Breast epithelium (tissue), 4 donors: ENCODE results near the gene MOGAT2. TPM values are rescaled to one million over a fixed set of nuclear protein-coding genes. Genes with fewer than 3 reads are reported as not detected.

Experiments
- DNase-seq, 2 donors: peaks; one replicate each; pipeline ENCODE4 v3.0.0-alpha.2; 2019; ENCODE audit warnings: low spot score in 2 of 2
- H3K27ac ChIP-seq, 2 donors: fragments of 200-600 bp; sonication (generic) in 1 of 2; one replicate each; pipeline ENCODE4 v1.5.1; 2016 to 2019; ENCODE audit warnings: mild to moderate bottlenecking in 1 of 2
- H3K27me3 ChIP-seq, 2 donors: fragments of 200-600 bp; sonication (generic) in 1 of 2; one replicate each; pipeline versions ENCODE4 v1.5.1 to v1.6.0; 2017 to 2019; ENCODE audit warnings: control low read depth in 1 of 2, mild to moderate bottlenecking in 1 of 2
- H3K36me3 ChIP-seq: fragments of 200-600 bp; one replicate; pipeline ENCODE4 v1.5.1; 2019
- H3K4me1 ChIP-seq, 2 donors: fragments of 200-600 bp; sonication (generic); one replicate each; pipeline ENCODE4 v1.5.1; 2016 to 2019; ENCODE audit warnings: control low read depth in 1 of 2
- H3K4me3 ChIP-seq, 3 donors: fragments of 200-600 bp; sonication (generic); 1 replicate in 2 of 3; 2 replicates in 1 of 3; pipeline ENCODE4 v1.5.1; 2016 to 2019; ENCODE audit warnings: mild to moderate bottlenecking in 3 of 3, moderate library complexity in 2 of 3
- H3K9me3 ChIP-seq, 2 donors: fragments of 200-600 bp; sonication (generic) in 1 of 2; one replicate each; pipeline ENCODE4 v1.5.1; 2016 to 2019; ENCODE audit warnings: control low read depth in 1 of 2
- CTCF ChIP-seq, 3 donors: fragments of 450-650 bp; IDR thresholded peaks; one replicate each; pipeline ENCODE4 v1.5.1; 2016 to 2017; ENCODE audit warnings: antibody characterized with exemption in 3 of 3, mild to moderate bottlenecking in 3 of 3, moderate library complexity in 3 of 3
- POLR2A ChIP-seq: fragments of 450-650 bp; IDR thresholded peaks from one replicate; pipeline ENCODE4 v1.6.1; 2016; ENCODE audit warnings: antibody characterized with exemption, mild to moderate bottlenecking, moderate library complexity
- POLR2AphosphoS5 ChIP-seq, 3 donors: sonication (generic); formaldehyde crosslinking; IDR thresholded peaks; one replicate each; pipeline ENCODE4 v1.6.1; 2017; ENCODE audit warnings: antibody characterized with exemption in 3 of 3
- intact Hi-C: fragments of 100-400 bp; cut with DNase I; formaldehyde crosslinking; loops from one replicate; pipeline ENCODE4 v1.15.1; 2023; ENCODE audit warnings: low total_unique reads
- total RNA-seq, 3 donors: library from RNA; depleted of rRNA; stranded (reverse); fragments of >200 nt; gene quantifications; one replicate each; pipeline ENCODE4 v1.1.0, GENCODE V29; 2016

MOGAT2 gene
- total RNA-seq, 3 donors from 2014 or later, result 0.32 to 7.3 (median 1.3) TPM

DNA sequence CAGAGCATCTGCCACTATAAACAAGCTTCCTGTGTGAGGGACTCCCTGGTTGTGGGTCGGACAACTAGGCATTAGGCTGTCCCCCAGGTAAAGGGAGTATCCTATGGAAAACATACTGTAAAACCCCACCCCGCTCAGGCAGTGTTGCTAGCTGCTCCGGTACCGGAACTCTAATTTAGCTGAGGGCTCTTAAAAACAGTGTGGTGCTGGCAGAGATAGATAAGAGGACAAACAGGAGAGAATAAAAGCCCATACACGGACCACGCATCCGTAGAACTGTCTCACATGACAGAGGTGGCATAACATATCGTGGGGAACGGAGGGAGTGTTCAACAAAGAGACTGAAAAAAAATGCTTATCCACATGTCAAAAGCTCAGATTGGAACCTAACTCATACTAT, 3.4 kb upstream of the MOGAT2 start:
- intact Hi-C loops, result no loop called here
- TF ChIP-seq POLR2A, result no peak
- no peaks in the 10 kb centered on the region for H3K27me3 ChIP-seq
- no peak overlapping the region for H3K4me3 ChIP-seq
- H3K36me3 ChIP-seq, result no peaks in the 10 kb centered on the region
- no peak overlapping the region for H3K27ac ChIP-seq
- H3K9me3 ChIP-seq, result no peaks in the 10 kb centered on the region
- peaks cover 0 to 8% of the 10 kb centered on the region in 2 donors for H3K4me1 ChIP-seq
- no peak for DNase-seq

GRCh38 chr11:75715688-75716087, 1.9 kb upstream of the MOGAT2 start:
- Histone ChIP-seq H3K4me1 (peaks cover 0 to 8% of the 10 kb centered on the region in 2 donors), H3K27ac (no peak overlapping the region), H3K4me3 (no peak overlapping the region), H3K27me3 (no peaks in the 10 kb centered on the region), H3K9me3 (no peaks in the 10 kb centered on the region), H3K36me3 (no peaks in the 10 kb centered on the region)
- DNase-seq, result no peak
- intact Hi-C loops, result no loop called here
- TF ChIP-seq POLR2A (no peak), POLR2AphosphoS5 (IDR thresholded peaks at IDR 0.05) (no peak), CTCF (IDR thresholded peaks at IDR 0.05) (no peak)

GRCh38 chr11:75716659-75717058, 979 bp upstream of the MOGAT2 start:
- intact Hi-C loops, result no loop called here
- H3K36me3 ChIP-seq, result no peaks in the 10 kb centered on the region
- DNase-seq, result no peak
- H3K4me1 ChIP-seq, result peaks cover 0 to 8% of the 10 kb centered on the region in 2 donors
- H3K9me3 ChIP-seq, result no peaks in the 10 kb centered on the region
- H3K4me3 ChIP-seq, result no peak overlapping the region
- no peak overlapping the region for H3K27ac ChIP-seq
- no peaks in the 10 kb centered on the region for H3K27me3 ChIP-seq
- TF ChIP-seq POLR2A (no peak), CTCF (IDR thresholded peaks at IDR 0.05) (no peak), POLR2AphosphoS5 (IDR thresholded peaks at IDR 0.05) (no peak)

DNA sequence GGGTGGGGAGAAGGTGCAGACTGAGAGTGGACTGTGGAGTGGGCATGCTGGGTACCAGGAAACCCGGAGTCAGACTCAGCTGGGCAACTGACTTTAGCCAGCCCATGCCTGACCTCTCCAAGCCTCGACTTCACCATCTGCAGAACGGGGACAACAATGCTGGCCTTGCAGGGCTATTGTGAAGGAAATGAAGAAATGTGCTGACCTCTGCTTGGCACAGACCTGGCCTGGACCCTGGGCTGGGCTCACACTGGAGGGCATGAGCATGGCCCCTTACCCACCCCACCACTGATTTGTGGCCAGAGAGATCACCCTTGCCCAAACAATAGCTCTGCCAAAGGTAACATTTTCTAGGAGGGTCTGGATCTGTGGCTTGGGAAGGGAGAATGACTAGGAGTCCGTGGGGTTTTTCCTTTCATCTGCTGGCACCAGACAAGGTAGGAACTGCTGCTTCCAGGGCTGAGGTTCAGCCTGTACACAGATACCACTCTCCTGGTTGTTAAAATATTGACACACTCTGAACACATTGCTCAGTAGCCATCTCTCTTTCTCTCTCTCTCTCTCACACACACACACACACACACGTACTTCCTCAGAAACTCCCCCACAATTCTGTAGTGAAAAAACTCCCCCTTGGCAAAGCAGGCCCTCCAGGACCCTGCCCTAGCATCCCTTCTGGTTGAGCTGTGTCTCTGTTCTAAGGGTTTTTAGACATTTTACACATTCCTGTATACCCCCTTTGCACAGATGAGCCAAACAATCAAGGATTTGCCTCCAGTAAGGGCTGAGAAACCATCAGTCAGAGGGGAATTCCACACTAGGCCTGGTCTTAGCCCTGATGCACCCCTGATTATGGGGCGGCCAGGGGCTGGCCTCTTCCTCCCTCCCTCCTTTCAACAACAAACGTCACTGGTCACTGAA, 1.0 kb downstream of the MOGAT2 start:
- TF ChIP-seq POLR2AphosphoS5 (IDR thresholded peaks at IDR 0.05), result no peak
- DNase-seq, result no peak
- H3K9me3 ChIP-seq, result no peaks in the 10 kb centered on the region
- H3K36me3 ChIP-seq, result no peaks in the 10 kb centered on the region
- H3K27me3 ChIP-seq, result no peaks in the 10 kb centered on the region
- peaks cover 0 to 12% of the 10 kb centered on the region in 2 donors for H3K4me1 ChIP-seq
- intact Hi-C loops, result no loop called here
- peak overlapping the region; percentile 31 to 77 for H3K27ac ChIP-seq
- H3K4me3 ChIP-seq, result no peak overlapping the region

GRCh38 chr11:75719340-75720239, 2.0 kb downstream of the MOGAT2 start:
- TF ChIP-seq POLR2A, result no peak
- TF ChIP-seq CTCF (IDR thresholded peaks at IDR 0.05), result no peak
- no peak for TF ChIP-seq POLR2AphosphoS5 (IDR thresholded peaks at IDR 0.05)
- H3K4me1 ChIP-seq, result peaks cover 0 to 12% of the 10 kb centered on the region in 2 donors
- no peak for DNase-seq
- H3K27me3 ChIP-seq, result no peaks in the 10 kb centered on the region
- H3K27ac ChIP-seq, result peak overlapping the region; percentile 31 to 77
- no peak overlapping the region for H3K4me3 ChIP-seq
- intact Hi-C loops, result no loop called here
- H3K36me3 ChIP-seq, result no peaks in the 10 kb centered on the region
- H3K9me3 ChIP-seq, result no peaks in the 10 kb centered on the region

GRCh38 chr11:75720639-75721038, 3.0 kb downstream of the MOGAT2 start:
- H3K36me3 ChIP-seq, result no peaks in the 10 kb centered on the region
- DNase-seq, result no peak
- H3K9me3 ChIP-seq, result no peaks in the 10 kb centered on the region
- intact Hi-C loops, result no loop called here
- no peak overlapping the region for H3K4me3 ChIP-seq
- peaks cover 0 to 12% of the 10 kb centered on the region in 2 donors for H3K4me1 ChIP-seq
- TF ChIP-seq POLR2A (no peak), POLR2AphosphoS5 (IDR thresholded peaks at IDR 0.05) (no peak), CTCF (IDR thresholded peaks at IDR 0.05) (no peak)
- H3K27me3 ChIP-seq, result no peaks in the 10 kb centered on the region
- no peak overlapping the region for H3K27ac ChIP-seq
